DOHH2 (cell line): ENCODE results near the gene NCOR2.

Experiments
- H3F3A ChIP-seq: fragments of 200-600 bp; sonication (generic), shearing (Covaris generic); 2 replicates; pipeline ENCODE4 v1.6.0; 2016; ENCODE audit warnings: antibody characterized with exemption, mild to moderate bottlenecking; ENCODE audit not compliant: control insufficient read depth, insufficient read depth
- H3K27ac ChIP-seq: fragments of 200-600 bp; sonication (generic); 2 replicates; pipeline ENCODE4 v1.5.1; 2014; ENCODE audit warnings: low read depth, mild to moderate bottlenecking, low read length, moderate library complexity
- H3K27me3 ChIP-seq: fragments of 200-600 bp; sonication (generic); 2 replicates; pipeline ENCODE4 v1.6.1; 2014; ENCODE audit warnings: mild to moderate bottlenecking, low read length, mixed read lengths; ENCODE audit not compliant: control insufficient read depth
- H3K36me3 ChIP-seq: fragments of 200-600 bp; sonication (generic); 2 replicates; pipeline ENCODE4 v1.6.1; 2014; ENCODE audit warnings: mild to moderate bottlenecking, low read length, moderate library complexity, mixed read lengths; ENCODE audit not compliant: control insufficient read depth
- H3K4me1 ChIP-seq: fragments of 200-600 bp; sonication (generic); 2 replicates; pipeline ENCODE4 v1.6.1; 2014; ENCODE audit warnings: mild to moderate bottlenecking, low read length, mixed read lengths; ENCODE audit not compliant: control insufficient read depth
- H3K4me2 ChIP-seq: fragments of 200-600 bp; sonication (generic); 2 replicates; pipeline ENCODE4 v1.6.0; 2014; ENCODE audit warnings: mild to moderate bottlenecking, low read length, moderate library complexity
- H3K4me3 ChIP-seq: fragments of 200-600 bp; sonication (generic); 2 replicates; pipeline ENCODE4 v1.5.1; 2014; ENCODE audit warnings: mild to moderate bottlenecking, low read length, mixed read lengths
- H3K79me2 ChIP-seq: fragments of 200-600 bp; sonication (generic); 2 replicates; pipeline ENCODE4 v1.6.1; 2014; ENCODE audit warnings: mild to moderate bottlenecking, low read length, mixed read lengths; ENCODE audit not compliant: control insufficient read depth
- H3K9me2 ChIP-seq: fragments of 200-600 bp; sonication (generic); replicated peaks from 2 replicates; pipeline ENCODE4 v1.6.1; 2014; ENCODE audit warnings: mild to moderate bottlenecking, low read length, mixed read lengths; ENCODE audit not compliant: control insufficient read depth
- H3K9me3 ChIP-seq: fragments of 200-600 bp; sonication (generic); 2 replicates; pipeline ENCODE4 v1.6.1; 2014; ENCODE audit warnings: antibody characterized with exemption, low read length, mixed read lengths; ENCODE audit not compliant: control insufficient read depth, insufficient read depth
- H4K20me1 ChIP-seq: fragments of 200-600 bp; sonication (generic); 2 replicates; pipeline ENCODE4 v1.6.0; 2014; ENCODE audit warnings: low read depth, mild to moderate bottlenecking, antibody characterized with exemption, low read length, moderate library complexity; ENCODE audit not compliant: control insufficient read depth, insufficient read depth
- CTCF ChIP-seq: fragments of 200-600 bp; sonication (generic); IDR thresholded peaks from one replicate; pipeline ENCODE4 v1.5.1; 2014; ENCODE audit warnings: antibody characterized with exemption, mild to moderate bottlenecking, low read depth, low read length; ENCODE audit not compliant: poor library complexity, severe bottlenecking
- EZH2phosphoT487 ChIP-seq: fragments of 200-600 bp; sonication (generic); IDR thresholded peaks from 2 replicates; pipeline ENCODE4 v1.6.1; 2017; ENCODE audit warnings: borderline replicate concordance, mild to moderate bottlenecking, antibody characterized with exemption, low read length, moderate library complexity, mixed read lengths

NCOR2 gene

DNA sequence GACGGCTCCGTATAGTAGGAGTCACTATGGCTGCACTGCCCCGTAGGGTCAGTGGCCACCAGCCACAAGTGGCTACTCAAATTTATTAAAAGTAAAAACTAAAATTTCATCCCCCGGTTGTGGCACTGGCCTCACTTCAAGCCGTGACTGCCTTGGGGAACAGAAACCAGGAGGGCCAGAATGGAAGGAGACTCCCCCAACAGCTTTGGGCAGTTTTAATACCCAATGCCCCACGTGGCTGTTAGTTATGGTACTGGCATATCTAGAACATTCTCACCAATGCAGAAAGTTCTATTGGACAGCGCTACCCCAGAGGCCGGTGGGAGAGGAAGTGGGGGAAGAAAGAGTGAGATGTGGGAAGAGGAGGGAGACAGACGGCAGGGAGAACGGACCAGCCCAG, 6.2 kb downstream of the NCOR2 start:
- no peak overlapping the region for H3K4me3 ChIP-seq
- H3K27me3 ChIP-seq, result no peaks in the 10 kb centered on the region
- H3K79me2 ChIP-seq, result peaks cover 98% of the 10 kb centered on the region
- H3F3A ChIP-seq, result no peaks in the 10 kb centered on the region; the same call in 1 of the 2 replicates
- TF ChIP-seq EZH2phosphoT487 (no peak), CTCF (no peak)
- H3K9me3 ChIP-seq, result no peaks in the 10 kb centered on the region
- H3K36me3 ChIP-seq, result peaks cover 19% of the 10 kb centered on the region; the same call in 1 of the 2 replicates
- H3K27ac ChIP-seq, result no peak overlapping the region
- no peaks in the 10 kb centered on the region for H3K9me2 ChIP-seq
- H4K20me1 ChIP-seq, result peaks cover 63% of the 10 kb centered on the region
- H3K4me2 ChIP-seq, result peak overlapping the region; percentile 67
- peaks cover 49% of the 10 kb centered on the region for H3K4me1 ChIP-seq

GRCh38 chr12:124560146-124560890, 7.1 kb downstream of the NCOR2 start:
- no peaks in the 10 kb centered on the region for H3K9me3 ChIP-seq
- TF ChIP-seq CTCF (no peak), EZH2phosphoT487 (no peak)
- H3K27ac ChIP-seq, result peak overlapping the region; percentile 36; the same call in 1 of the 2 replicates
- peaks cover 98% of the 10 kb centered on the region for H3K79me2 ChIP-seq
- peaks cover 59% of the 10 kb centered on the region for H4K20me1 ChIP-seq
- peaks cover 19% of the 10 kb centered on the region; the same call in 1 of the 2 replicates for H3K36me3 ChIP-seq
- no peaks in the 10 kb centered on the region for H3K9me2 ChIP-seq
- H3K27me3 ChIP-seq, result no peaks in the 10 kb centered on the region
- H3K4me3 ChIP-seq, result peak overlapping the region; percentile 21
- H3K4me2 ChIP-seq, result peak overlapping the region; percentile 67
- peaks cover 43% of the 10 kb centered on the region for H3K4me1 ChIP-seq
- H3F3A ChIP-seq, result no peaks in the 10 kb centered on the region; the same call in 1 of the 2 replicates

- H3K4me3 ChIP-seq, result peak overlapping the region; percentile 21
- H4K20me1 ChIP-seq, result peaks cover 56% of the 10 kb centered on the region
- no peaks in the 10 kb centered on the region; the same call in 1 of the 2 replicates for H3F3A ChIP-seq
- H3K27me3 ChIP-seq, result no peaks in the 10 kb centered on the region
- TF ChIP-seq CTCF, result no peak
- no peak for TF ChIP-seq EZH2phosphoT487
- H3K4me1 ChIP-seq, result peaks cover 34% of the 10 kb centered on the region
- peaks cover 98% of the 10 kb centered on the region for H3K79me2 ChIP-seq
- H3K27ac ChIP-seq, result peak overlapping the region; percentile 36; the same call in 1 of the 2 replicates
- peaks cover 19% of the 10 kb centered on the region; the same call in 1 of the 2 replicates for H3K36me3 ChIP-seq
- H3K9me2 ChIP-seq, result no peaks in the 10 kb centered on the region
- no peaks in the 10 kb centered on the region for H3K9me3 ChIP-seq
- H3K4me2 ChIP-seq, result peak overlapping the region; percentile 67
Measured at GRCh38 chr12:124559182-124560017, 8.0 kb downstream of the NCOR2 start.
